HepG2 (cell line): Measurements from ENCODE around the gene CHEK2. TPM values are rescaled to one million over a fixed set of nuclear protein-coding genes. Genes with fewer than 3 reads are reported as not detected.

Experiments used
- FOXO1 ChIP-seq: sonication (generic); formaldehyde crosslinking; IDR thresholded peaks from 2 replicates; pipeline ENCODE4 v1.4.0; 2020; ENCODE audit warnings: missing genetic modification reagents
- IKZF1 ChIP-seq: fragments of 450-650 bp; IDR thresholded peaks from 2 replicates; pipeline ENCODE4 v1.7.1; 2016
- IKZF4 ChIP-seq: sonication (generic); formaldehyde crosslinking; IDR thresholded peaks from 2 replicates; pipeline ENCODE4 v1.5.1; 2020; ENCODE audit warnings: borderline replicate concordance, mild to moderate bottlenecking, low read depth, missing genetic modification reagents; ENCODE audit errors: not compliant biosample characterization
- KAT8 ChIP-seq: IDR thresholded peaks from 2 replicates; pipeline ENCODE4 v1.6.1; 2016; ENCODE audit warnings: missing genetic modification reagents, missing compliant biosample characterization
- KDM6A ChIP-seq: IDR thresholded peaks from 2 replicates; pipeline ENCODE4 v1.6.1; 2016; ENCODE audit warnings: low read depth
- NFATC3 ChIP-seq: sonication (generic); formaldehyde crosslinking; IDR thresholded peaks from 2 replicates; pipeline ENCODE4 v1.5.1; 2020; ENCODE audit warnings: mild to moderate bottlenecking, missing genetic modification reagents
- NR3C1 ChIP-seq: sonication (generic); formaldehyde crosslinking; IDR thresholded peaks from 2 replicates; pipeline ENCODE4 v1.4.0; 2020; ENCODE audit warnings: missing genetic modification reagents
- ONECUT2 ChIP-seq: sonication (generic); formaldehyde crosslinking; IDR thresholded peaks from 2 replicates; pipeline ENCODE4 v1.4.0; 2020; ENCODE audit warnings: missing genetic modification reagents
- ZBTB39 ChIP-seq: sonication (generic); formaldehyde crosslinking; IDR thresholded peaks from 2 replicates; pipeline ENCODE4 v1.5.0; 2020; ENCODE audit warnings: missing genetic modification reagents
- ZFP36L1 ChIP-seq: sonication (generic); formaldehyde crosslinking; IDR thresholded peaks from 2 replicates; pipeline ENCODE4 v1.8.0; 2022; ENCODE audit warnings: mild to moderate bottlenecking, missing genetic modification reagents, moderate library complexity
- ZNF10 ChIP-seq: sonication (generic); formaldehyde crosslinking; IDR thresholded peaks from 2 replicates; pipeline ENCODE4 v1.4.0; 2020; ENCODE audit warnings: mild to moderate bottlenecking, low read depth, missing genetic modification reagents, borderline replicate concordance
- ZNF136 ChIP-seq: sonication (generic); formaldehyde crosslinking; IDR thresholded peaks from 2 replicates; pipeline ENCODE4 v1.8.1; 2022; ENCODE audit warnings: low read depth, mild to moderate bottlenecking, moderate library complexity, missing genetic modification reagents
- ZNF253 ChIP-seq: sonication (generic); formaldehyde crosslinking; IDR thresholded peaks from 2 replicates; pipeline ENCODE4 v1.8.0; 2022; ENCODE audit warnings: mild to moderate bottlenecking, missing genetic modification reagents, borderline replicate concordance
- ZNF280B ChIP-seq: sonication (generic); formaldehyde crosslinking; IDR thresholded peaks from 2 replicates; pipeline ENCODE4 v1.5.0; 2020; ENCODE audit warnings: missing genetic modification reagents, mild to moderate bottlenecking, borderline replicate concordance
- ZNF512B ChIP-seq: sonication (generic); formaldehyde crosslinking; IDR thresholded peaks from 2 replicates; pipeline ENCODE4 v1.5.1; 2020; ENCODE audit warnings: missing genetic modification reagents, mild to moderate bottlenecking, borderline replicate concordance
- ZNF547 ChIP-seq: sonication (generic); formaldehyde crosslinking; IDR thresholded peaks from 2 replicates; pipeline ENCODE4 v1.5.1; 2020; ENCODE audit warnings: mild to moderate bottlenecking, missing genetic modification reagents
- ZNF605 ChIP-seq: sonication (generic); formaldehyde crosslinking; IDR thresholded peaks from 2 replicates; pipeline ENCODE4 v1.8.0; 2022; ENCODE audit warnings: mild to moderate bottlenecking, missing genetic modification reagents
- ZNF672 ChIP-seq: sonication (generic); formaldehyde crosslinking; IDR thresholded peaks from 2 replicates; pipeline ENCODE4 v1.8.1; 2022; ENCODE audit warnings: missing genetic modification reagents
- ZNF761 ChIP-seq: sonication (generic); formaldehyde crosslinking; conservative IDR thresholded peaks from 2 replicates; pipeline ENCODE4 v1.4.0; 2020; ENCODE audit warnings: mild to moderate bottlenecking, missing genetic modification reagents
- ZSCAN30 ChIP-seq: sonication (generic); formaldehyde crosslinking; IDR thresholded peaks from 2 replicates; pipeline ENCODE4 v1.5.0; 2020; ENCODE audit warnings: mild to moderate bottlenecking, missing genetic modification reagents
- polyA plus RNA-seq, 8 experiments: library from polyadenylated mRNA; depleted of rRNA in 3 of 8; stranded (reverse) in 7 of 8; unstranded in 1 of 8; fragments of >200 nt; fragmentation: Illumina TruSeq in 4 of 8; extraction: Trizol in 4 of 8; gene quantifications; 2 replicates each; pipeline versions ENCODE4 v1.2.1 to v1.2.3, GENCODE V29; 2011 to 2016; ENCODE audit warnings: low read depth in 4 of 8, missing spikeins in 1 of 8, mixed read lengths in 1 of 8; ENCODE audit not compliant: insufficient read depth in 1 of 8
- total RNA-seq, 5 experiments: library from RNA; depleted of rRNA; stranded (reverse); fragments of >200 nt; fragmentation: Illumina TruSeq; extraction: Trizol; gene quantifications; 2 replicates each; pipeline ENCODE4 v1.2.3, GENCODE V29; 2016; ENCODE audit warnings: low read depth in 1 of 5

CHEK2 gene
- total and polyA plus RNA-seq, 2 of the 13 experiments (the other 11 are each of a cell fraction or from before 2014, with no cell fraction given), result 27.0 to 40.5 TPM

GRCh38 chr22:28741785-28742561, at the start of gene CHEK2, which contains the start of gene HSCB (continued):
- TF ChIP-seq IKZF4 (CRISPR knock-in tag) (no peak), ZSCAN30 (CRISPR knock-in tag) (no peak), KDM6A (CRISPR knock-in tag) (no peak), IKZF1 (no peak), FOXO1 (CRISPR knock-in tag) (no peak), ZFP36L1 (CRISPR knock-in tag) (0 out of 2 replicates have a peak, but pooled peaks have one; percentile 66), ZNF280B (no peak; the same call in 1 of the 2 replicates), ZNF605 (peak; percentile 53), ZBTB39 (no peak), ZNF672 (no peak), KAT8 (CRISPR knock-in tag) (peak; percentile 30; the same call in 1 of the 2 replicates), ONECUT2 (CRISPR knock-in tag) (no peak), ZNF512B (no peak), NFATC3 (no peak), ZNF547 (CRISPR knock-in tag) (0 out of 2 replicates have a peak, but pooled peaks have one; percentile 40), ZNF253 (CRISPR knock-in tag) (no peak), ZNF761 (CRISPR knock-in tag) (no peak), ZNF10 (no peak), NR3C1 (CRISPR knock-in tag) (no peak), ZNF136 (CRISPR knock-in tag) (no peak)
